ENCODE measurements around the gene PARP14. TPM values are rescaled to one million over a fixed set of nuclear protein-coding genes. Genes with fewer than 3 reads are reported as not detected.
"Not testable (repeated sequence)": the region's sequence is repeated elsewhere in the genome, so short reads cannot be mapped to it uniquely, and the experiment has no call there.

PARP14 gene
- total RNA-seq, 2 donors from 2014 or later: 41.4 to 47.6 TPM

- intact Hi-C loops (cut with DNase I): no loop called here
- no peak for DNase-seq (ENCODE audit: low spot score)
Observed at GRCh38 chr3:122705379-122705778, 24.7 kb downstream of the PARP14 start.

- intact Hi-C loops (cut with DNase I); DNase-seq (ENCODE audit: low spot score): not testable (repeated sequence)
Observed at GRCh38 chr3:122710616-122711251, 30.1 kb downstream of the PARP14 start.

- no peak for DNase-seq (ENCODE audit: low spot score)
- intact Hi-C loops (cut with DNase I): no loop called here
Observed at GRCh38 chr3:122714273-122714672, 33.6 kb downstream of the PARP14 start.

- intact Hi-C loops (cut with DNase I): no loop called here
- DNase-seq (ENCODE audit: low spot score): no peak
Observed at GRCh38 chr3:122716667-122717066, 36.0 kb downstream of the PARP14 start.

- intact Hi-C loops (cut with DNase I): no loop called here
- no peak for DNase-seq (ENCODE audit: low spot score)
Observed at GRCh38 chr3:122719273-122719921, 38.8 kb downstream of the PARP14 start.

GRCh38 chr3:122725106-122725505 is 44.5 kb downstream of the PARP14 start:
- peak; percentile 73 for DNase-seq (ENCODE audit: low spot score)
- intact Hi-C loops (cut with DNase I): no loop called here

- no peak for DNase-seq (ENCODE audit: low spot score)
- intact Hi-C loops (cut with DNase I): no loop called here
Observed at GRCh38 chr3:122727294-122727693, 46.7 kb downstream of the PARP14 start.

- DNase-seq (ENCODE audit: low spot score): no peak
- intact Hi-C loops (cut with DNase I): no loop called here
Observed at GRCh38 chr3:122727766-122728165, 47.1 kb downstream of the PARP14 start.

- intact Hi-C loops (cut with DNase I): no loop called here
- no peak for DNase-seq (ENCODE audit: low spot score)
Observed at GRCh38 chr3:122728186-122728585, 47.5 kb downstream of the PARP14 start.

- intact Hi-C loops (cut with DNase I): no loop called here
Observed at GRCh38 chr3:122728756-122729514, 48.3 kb downstream of the PARP14 start.

GRCh38 chr3:122730240-122730639 is 49.6 kb downstream of the PARP14 start:
- intact Hi-C loops (cut with DNase I): no loop called here
- no peak for DNase-seq (ENCODE audit: low spot score)

More at GRCh38 chr3:122728756-122729514, 48.3 kb downstream of the PARP14 start:
- DNase-seq (ENCODE audit: low spot score): no peak

GRCh38 chr3:122732682-122733525 is 52.3 kb downstream of the PARP14 start:
- intact Hi-C loops (cut with DNase I); DNase-seq (ENCODE audit: low spot score): not testable (repeated sequence)

- DNase-seq (ENCODE audit: low spot score): no peak
- intact Hi-C loops (cut with DNase I): no loop called here
Observed at GRCh38 chr3:122739172-122739571, 58.5 kb downstream of the PARP14 start.

GRCh38 chr3:122742234-122742633 is 61.6 kb downstream of the PARP14 start:
- intact Hi-C loops (cut with DNase I): no loop called here
- no peak for DNase-seq (ENCODE audit: low spot score)

GRCh38 chr3:122743581-122744120 is 63.0 kb downstream of the PARP14 start:
- DNase-seq (ENCODE audit: low spot score): no peak
- intact Hi-C loops (cut with DNase I): no loop called here

GRCh38 chr3:122745369-122746021 is 64.9 kb downstream of the PARP14 start:
- intact Hi-C loops (cut with DNase I): no loop called here
- no peak for DNase-seq (ENCODE audit: low spot score)

- intact Hi-C loops (cut with DNase I); DNase-seq (ENCODE audit: low spot score): not testable (repeated sequence)
Observed at GRCh38 chr3:122747295-122747694, 66.7 kb downstream of the PARP14 start.

- intact Hi-C loops (cut with DNase I): no loop called here
- no peak for DNase-seq (ENCODE audit: low spot score)
Observed at GRCh38 chr3:122748347-122748746, 67.7 kb downstream of the PARP14 start.

- DNase-seq (ENCODE audit: low spot score): no peak
- intact Hi-C loops (cut with DNase I): no loop called here
Observed at GRCh38 chr3:122754929-122755328, 74.3 kb downstream of the PARP14 start.
